Measurements from ENCODE around the gene UNC93A. TPM values are rescaled to one million over a fixed set of nuclear protein-coding genes. Genes with fewer than 3 reads are reported as not detected.

Gene UNC93A
- total RNA-seq, 1 donor from 2014 or later, result not detected

- no peak overlapping the region for H3K4me3 ChIP-seq (ENCODE audit: low read depth, low read length)
- TF ChIP-seq CTCF (conservative IDR thresholded peaks at IDR 0.05; ENCODE audit: low read depth, low read length), result no peak
- no peak for DNase-seq (ENCODE audit: low read depth)
Observed at GRCh38 chr6:167293088-167293589, 2.0 kb downstream of the UNC93A start.

GRCh38 chr6:167293590-167294091 lies 2.5 kb downstream of the UNC93A start:
- DNase-seq (ENCODE audit: low read depth), result no peak
- no peak overlapping the region for H3K4me3 ChIP-seq (ENCODE audit: low read depth, low read length)
- TF ChIP-seq CTCF (conservative IDR thresholded peaks at IDR 0.05; ENCODE audit: low read depth, low read length), result no peak

GRCh38 chr6:167294241-167294640 lies 3.1 kb downstream of the UNC93A start:
- no peak overlapping the region for H3K4me3 ChIP-seq (ENCODE audit: low read depth, low read length)
- no peak for DNase-seq (ENCODE audit: low read depth)
- no peak for TF ChIP-seq CTCF (conservative IDR thresholded peaks at IDR 0.05; ENCODE audit: low read depth, low read length)

GRCh38 chr6:167294651-167295494 lies 3.8 kb downstream of the UNC93A start:
- H3K4me3 ChIP-seq (ENCODE audit: low read depth, low read length), result no peak overlapping the region
- no peak for DNase-seq (ENCODE audit: low read depth)
- TF ChIP-seq CTCF (conservative IDR thresholded peaks at IDR 0.05; ENCODE audit: low read depth, low read length), result no peak

- no peak for DNase-seq (ENCODE audit: low read depth)
Observed at GRCh38 chr6:167295495-167296292, 4.6 kb downstream of the UNC93A start.

GRCh38 chr6:167296293-167296690 lies 5.2 kb downstream of the UNC93A start:
- no peak overlapping the region for H3K4me3 ChIP-seq (ENCODE audit: low read depth, low read length)
- no peak for DNase-seq (ENCODE audit: low read depth)
- TF ChIP-seq CTCF (conservative IDR thresholded peaks at IDR 0.05; ENCODE audit: low read depth, low read length), result no peak

More at GRCh38 chr6:167295495-167296292, 4.6 kb downstream of the UNC93A start:
- no peak overlapping the region for H3K4me3 ChIP-seq (ENCODE audit: low read depth, low read length)
- TF ChIP-seq CTCF (conservative IDR thresholded peaks at IDR 0.05; ENCODE audit: low read depth, low read length), result no peak
